Right lobe of liver (tissue), 6 donors: ENCODE measurements around the gene KLHL10. TPM values are rescaled to one million over a fixed set of nuclear protein-coding genes. Genes with fewer than 3 reads are reported as not detected.
"Not testable (repeated sequence)": the region's sequence is repeated elsewhere in the genome, so short reads cannot be mapped to it uniquely, and the experiment has no call there.

ENCODE experiments used
- ATAC-seq, 4 donors: fragments of 200-7000 bp; cut with Tn5 transposase; one replicate each; pipeline ENCODE4 v1.9.1; 2020; ENCODE audit warnings: mild to moderate bottlenecking in 4 of 4, moderate library complexity in 4 of 4
- DNase-seq, 3 donors: peaks; one replicate each; pipeline ENCODE4 v3.0.0-alpha.2; 2020
- H3K27ac ChIP-seq, 3 donors: fragments of 200-600 bp; one replicate each; pipeline ENCODE4 v1.8.0; 2022
- H3K27me3 ChIP-seq, 2 donors: fragments of 200-600 bp; one replicate each; pipeline ENCODE4 v1.8.0; 2022
- H3K36me3 ChIP-seq, 4 donors: fragments of 200-600 bp; sonication (generic) in 1 of 4; one replicate each; pipeline versions ENCODE4 v1.5.1 to v1.8.0; 2017 to 2022; ENCODE audit warnings: control low read depth in 1 of 4
- H3K4me1 ChIP-seq, 4 donors: fragments of 200-600 bp; sonication (generic) in 1 of 4; one replicate each; pipeline versions ENCODE4 v1.5.1 to v1.8.0; 2017 to 2022; ENCODE audit warnings: control low read depth in 1 of 4
- H3K4me3 ChIP-seq, 3 donors: fragments of 200-600 bp; one replicate each; pipeline ENCODE4 v1.8.0; 2022
- H3K9me3 ChIP-seq, 4 donors: fragments of 200-600 bp; sonication (generic) in 1 of 4; one replicate each; pipeline versions ENCODE4 v1.5.1 to v1.8.0; 2017 to 2022; ENCODE audit warnings: control low read depth in 1 of 4
- POLR2A ChIP-seq: fragments of 450-650 bp; IDR thresholded peaks from one replicate; pipeline ENCODE4 v1.6.1; 2017; ENCODE audit warnings: antibody characterized with exemption, mild to moderate bottlenecking
- WGBS: methylation state at CpG from one replicate; pipeline ENCODE4 v1.1.6; 2018; ENCODE audit warnings: low coverage, low lambda C conversion rate; ENCODE audit not compliant: insufficient coverage; ENCODE audit errors: missing lambda C conversion rate; 5-methylcytosine and 5-hydroxymethylcytosine counted together
- intact Hi-C, 2 donors: fragments of 100-400 bp; cut with DNase I; formaldehyde crosslinking; loops; one replicate each; pipeline versions ENCODE4 v1.11.2 to v1.14.1; 2022
- total RNA-seq, 6 experiments: library from RNA; depleted of rRNA in 2 of 6; stranded (reverse); fragments of >200 nt in 2 of 6; fragmentation: NEBNext Ultra II Directional in 3 of 6; extraction: Animal tissue kit (Norgen Biotek cat#: 25700) in 3 of 6; gene quantifications; one replicate each; pipeline versions ENCODE4 v1.1.0 to v1.2.4, GENCODE V29; 2016 to 2023
- TF ChIP-seq, protein P1 (sequence below), 4 donors: fragments of 200-600 bp in 3 of 4; fragments of 450-650 bp in 1 of 4; IDR thresholded peaks; one replicate each; pipeline versions ENCODE4 v1.5.1 to v1.8.0; 2016 to 2022; ENCODE audit warnings: antibody characterized with exemption in 4 of 4, mild to moderate bottlenecking in 2 of 4
- donor health status: DM: no; HTN: yes; CAD: no.
- donor health status: DM: no; HTN: no; CAD: no.
- donor health status: DM: no; HTN: no; CAD: no.
- donor health status: DM: no; HTN: yes; CAD: no.
- donor health status: DM: no; HTN: yes; CAD: no.

KLHL10 gene
- total RNA-seq, 6 experiments from 2014 or later = not detected

DNA sequence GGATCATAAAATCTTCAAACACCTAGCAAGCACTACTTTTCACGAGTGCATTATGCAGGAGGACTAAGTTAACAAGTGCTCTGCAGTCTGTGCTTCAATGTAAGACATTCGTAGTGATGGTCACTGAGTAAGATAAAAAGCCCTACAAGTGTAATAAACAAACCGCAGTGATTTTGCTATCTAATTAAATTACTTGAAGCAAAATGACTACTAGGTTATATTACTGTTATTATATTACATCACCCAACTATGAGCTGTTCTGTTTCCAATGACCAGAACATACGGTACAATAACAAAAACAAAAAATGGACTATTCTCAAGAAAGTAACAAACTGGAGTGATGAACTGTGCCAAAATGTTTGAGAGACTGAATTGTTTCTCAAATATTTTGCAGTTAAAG is 11.2 kb downstream of the KLHL10 start:
- no peak for ATAC-seq
- TF ChIP-seq, protein P1, sequence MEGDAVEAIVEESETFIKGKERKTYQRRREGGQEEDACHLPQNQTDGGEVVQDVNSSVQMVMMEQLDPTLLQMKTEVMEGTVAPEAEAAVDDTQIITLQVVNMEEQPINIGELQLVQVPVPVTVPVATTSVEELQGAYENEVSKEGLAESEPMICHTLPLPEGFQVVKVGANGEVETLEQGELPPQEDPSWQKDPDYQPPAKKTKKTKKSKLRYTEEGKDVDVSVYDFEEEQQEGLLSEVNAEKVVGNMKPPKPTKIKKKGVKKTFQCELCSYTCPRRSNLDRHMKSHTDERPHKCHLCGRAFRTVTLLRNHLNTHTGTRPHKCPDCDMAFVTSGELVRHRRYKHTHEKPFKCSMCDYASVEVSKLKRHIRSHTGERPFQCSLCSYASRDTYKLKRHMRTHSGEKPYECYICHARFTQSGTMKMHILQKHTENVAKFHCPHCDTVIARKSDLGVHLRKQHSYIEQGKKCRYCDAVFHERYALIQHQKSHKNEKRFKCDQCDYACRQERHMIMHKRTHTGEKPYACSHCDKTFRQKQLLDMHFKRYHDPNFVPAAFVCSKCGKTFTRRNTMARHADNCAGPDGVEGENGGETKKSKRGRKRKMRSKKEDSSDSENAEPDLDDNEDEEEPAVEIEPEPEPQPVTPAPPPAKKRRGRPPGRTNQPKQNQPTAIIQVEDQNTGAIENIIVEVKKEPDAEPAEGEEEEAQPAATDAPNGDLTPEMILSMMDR (IDR thresholded peaks at IDR 0.05) = no peak
- TF ChIP-seq POLR2A = no peak
- Histone ChIP-seq H3K4me1 (no peaks in the 10 kb centered on the region), H3K27me3 (no peaks in the 10 kb centered on the region), H3K27ac (no peak overlapping the region), H3K4me3 (no peak overlapping the region), H3K9me3 (no peaks in the 10 kb centered on the region), H3K36me3 (peaks cover 0 to 8% (median 1%) of the 10 kb centered on the region in 4 donors)
- 74% methylated on average over 3 of the region's 4 CpGs for WGBS
- DNase-seq = no peak
- intact Hi-C loops = no loop called here

DNA sequence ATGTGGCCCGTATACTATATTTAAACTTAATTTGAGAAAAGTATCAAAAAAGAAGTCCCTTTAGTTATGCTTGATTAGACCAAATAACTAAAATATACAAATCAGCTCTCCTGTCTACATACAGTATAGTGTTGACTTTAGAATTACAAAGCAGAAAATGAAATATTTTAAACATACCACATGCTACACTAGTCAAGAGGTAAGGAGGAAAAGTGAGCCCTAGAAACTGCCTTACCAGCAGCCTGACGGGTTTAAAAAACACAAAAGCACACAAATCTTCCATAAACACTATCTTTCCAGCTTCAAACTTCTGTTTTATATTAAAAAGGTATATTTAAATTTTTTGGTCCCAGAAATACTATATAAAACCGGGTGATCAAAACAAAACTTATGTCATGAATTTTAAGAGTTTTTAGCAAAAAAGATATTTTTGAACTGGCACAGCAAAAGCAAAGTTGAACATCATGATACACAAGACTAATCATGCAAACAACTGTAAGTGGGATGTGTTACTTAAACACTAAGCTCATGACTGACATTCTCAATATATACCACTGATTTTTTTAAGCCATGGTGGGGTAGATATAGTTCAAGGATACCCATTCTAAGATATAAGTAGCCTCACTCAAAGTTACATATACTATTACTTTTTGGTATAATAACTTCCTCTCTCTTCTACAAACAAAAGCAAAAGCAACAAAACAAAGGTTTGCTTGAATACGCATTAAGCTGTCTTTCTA is 11.8 kb downstream of the KLHL10 start:
- TF ChIP-seq, protein P1 (IDR thresholded peaks at IDR 0.05) = no peak
- TF ChIP-seq POLR2A = no peak
- intact Hi-C loops = no loop called here
- DNase-seq (no peak), ATAC-seq (no peak)
- 79% methylated on average over 4 of the region's 4 CpGs for WGBS
- Histone ChIP-seq H3K27ac (no peak overlapping the region), H3K27me3 (no peaks in the 10 kb centered on the region), H3K36me3 (peaks cover 0 to 14% (median 4%) of the 10 kb centered on the region in 4 donors), H3K4me3 (no peak overlapping the region), H3K9me3 (no peaks in the 10 kb centered on the region), H3K4me1 (no peaks in the 10 kb centered on the region)

DNA sequence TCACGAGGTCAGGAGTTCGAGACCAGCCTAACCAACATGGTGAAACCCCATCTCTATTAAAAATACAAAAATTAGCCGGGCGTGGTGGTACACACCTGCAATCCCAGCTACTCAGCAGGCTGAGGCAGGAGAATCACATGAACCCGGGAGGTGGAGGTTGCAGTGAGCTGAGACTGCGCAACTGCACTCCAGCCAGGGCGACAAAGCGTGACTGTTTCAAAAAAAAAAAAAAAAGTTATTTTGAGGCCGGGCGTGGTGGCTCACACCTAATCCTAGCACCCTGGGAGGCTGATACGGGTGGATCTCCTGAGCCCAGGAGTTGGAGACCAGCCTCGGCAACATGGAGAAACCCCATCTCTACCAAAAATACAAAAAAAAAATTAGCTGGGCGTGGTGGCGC is 13.8 kb downstream of the KLHL10 start:
- H3K4me3 ChIP-seq, H3K27ac ChIP-seq, H3K9me3 ChIP-seq, H3K27me3 ChIP-seq, H3K4me1 ChIP-seq, DNase-seq, ATAC-seq, intact Hi-C loops: not testable (repeated sequence)
- 100% methylated on average over 3 of the region's 14 CpGs for WGBS
- peaks cover 0 to 23% (median 4%) of the 10 kb centered on the region in 4 donors for H3K36me3 ChIP-seq

DNA sequence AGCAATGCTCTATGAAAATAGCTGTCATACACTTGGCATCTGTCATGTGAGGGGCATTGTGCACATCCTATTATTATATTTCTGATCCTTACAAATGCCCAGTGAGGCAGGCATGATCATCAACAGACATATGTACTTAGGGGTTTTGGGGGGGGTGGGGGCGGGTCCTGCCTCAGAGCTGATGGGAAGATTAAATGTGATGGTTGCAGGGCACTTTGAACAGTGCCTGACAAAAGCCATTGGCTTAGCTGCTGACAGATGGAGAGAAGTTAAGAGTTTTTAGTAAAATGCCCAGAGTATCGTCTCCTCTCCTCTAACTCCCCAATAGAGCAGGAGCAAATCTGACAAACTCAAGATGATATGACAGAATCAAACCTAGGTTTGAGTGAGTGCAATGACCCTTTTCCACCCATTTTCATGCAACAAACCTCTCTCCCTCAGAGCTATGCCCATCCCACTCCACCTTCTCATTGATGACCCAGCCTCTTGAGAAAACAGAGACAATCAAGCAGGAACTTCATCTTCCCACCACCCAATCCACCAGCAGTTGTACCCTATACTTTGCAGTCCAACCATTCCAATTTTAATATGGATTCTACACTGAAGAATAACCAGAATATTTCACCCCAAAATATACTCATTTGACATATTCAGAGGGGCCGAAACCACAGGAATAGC is 22.8 kb downstream of the KLHL10 start:
- intact Hi-C loops = no loop called here
- Histone ChIP-seq H3K4me3 (no peak overlapping the region), H3K36me3 (no peaks in the 10 kb centered on the region), H3K9me3 (no peaks in the 10 kb centered on the region), H3K27ac (no peak overlapping the region), H3K27me3 (no peaks in the 10 kb centered on the region), H3K4me1 (peaks cover 0 to 23% (median 5%) of the 10 kb centered on the region in 4 donors)
- TF ChIP-seq, protein P1 (IDR thresholded peaks at IDR 0.05) = no peak
- TF ChIP-seq POLR2A = no peak
- DNase-seq (no peak), ATAC-seq (no peak)
- 81% methylated on average over 2 of the region's 3 CpGs for WGBS
